Stimulated activated CD4-positive, alpha-beta T cell treated with anti-CD3 and anti-CD28 coated beads, Interleukin-1b, Interleukin-23, amount 100 ng/mL, for 48 hours (primary cell): ENCODE results near the gene ROBO4.
A peak's percentile ranks its signal among the peaks of the same experiment; 100 is the strongest.

Experiments
- DNase-seq: peaks from one replicate; pipeline ENCODE4 v3.0.0-alpha.2; 2020

The ROBO4 gene

GRCh38 chr11:124872741-124873140 is 24.9 kb downstream of the ROBO4 start:
- no peak for DNase-seq

GRCh38 chr11:124872280-124872679 is 25.4 kb downstream of the ROBO4 start:
- DNase-seq, result no peak

GRCh38 chr11:124870430-124870829 is 27.2 kb downstream of the ROBO4 start:
- no peak for DNase-seq

GRCh38 chr11:124869856-124870387 is 27.7 kb downstream of the ROBO4 start:
- DNase-seq, result no peak

- no peak for DNase-seq
Measured at GRCh38 chr11:124869331-124869730, 28.3 kb downstream of the ROBO4 start.

GRCh38 chr11:124868331-124869274 is 29.1 kb downstream of the ROBO4 start:
- no peak for DNase-seq

- peak; percentile 27 for DNase-seq
Measured at GRCh38 chr11:124867700-124868099, 30.0 kb downstream of the ROBO4 start.

- peak; percentile 40 for DNase-seq
Measured at GRCh38 chr11:124865902-124866851, 31.5 kb downstream of the ROBO4 start.

- no peak for DNase-seq
Measured at GRCh38 chr11:124865181-124865901, 32.3 kb downstream of the ROBO4 start, which contains the start of gene ROBO3. ROBO3 (plus strand) TSS chr11:124865432; CDS start chr11:124865578, 146 bp downstream.

GRCh38 chr11:124864892-124865180 is 32.8 kb downstream of the ROBO4 start:
- no peak for DNase-seq

- DNase-seq, result no peak
Measured at GRCh38 chr11:124864176-124864891, 33.3 kb downstream of the ROBO4 start.

- no peak for DNase-seq
Measured at GRCh38 chr11:124863826-124864165, 33.9 kb downstream of the ROBO4 start.

GRCh38 chr11:124863137-124863825 is 34.4 kb downstream of the ROBO4 start:
- no peak for DNase-seq

GRCh38 chr11:124861670-124862069 is 36.0 kb downstream of the ROBO4 start:
- DNase-seq, result no peak

GRCh38 chr11:124859171-124859570 is 38.5 kb downstream of the ROBO4 start:
- DNase-seq, result no peak

- DNase-seq, result no peak
Measured at GRCh38 chr11:124846070-124846673, 51.5 kb downstream of the ROBO4 start.

- DNase-seq, result no peak
Measured at GRCh38 chr11:124844664-124845079, 53.0 kb downstream of the ROBO4 start.

- no peak for DNase-seq
Measured at GRCh38 chr11:124843616-124843910, 54.1 kb downstream of the ROBO4 start.

GRCh38 chr11:124842305-124842704 is 55.4 kb downstream of the ROBO4 start:
- DNase-seq, result no peak

- no peak for DNase-seq
Measured at GRCh38 chr11:124841840-124842239, 55.8 kb downstream of the ROBO4 start.

- no peak for DNase-seq
Measured at GRCh38 chr11:124841201-124841600, 56.5 kb downstream of the ROBO4 start.
